CD4-positive, CD25-positive, alpha-beta regulatory T cell (primary cell): ENCODE measurements around the gene CCDC85C. TPM values are rescaled to one million over a fixed set of nuclear protein-coding genes. Genes with fewer than 3 reads are reported as not detected.

Experiments used
- ATAC-seq, 2 donors: fragments of 150-1000 bp; cut with Tn5 transposase; one replicate each; pipeline ENCODE4 v1.10.0; 2021; ENCODE audit warnings: low read depth in 2 of 2, moderate number of reproducible peaks in 2 of 2, moderate library complexity in 1 of 2
- DNase-seq, 3 donors: peaks; one replicate each; pipeline versions ENCODE4 v3.0.0 to v3.0.0-alpha.2; 2012 to 2022; ENCODE audit warnings: mixed read lengths in 1 of 3
- H3K27ac ChIP-seq: one replicate; pipeline ENCODE4 v1.7.0; 2013; ENCODE audit warnings: mild to moderate bottlenecking, low read length; ENCODE audit not compliant: insufficient read depth, poor library complexity, severe bottlenecking
- H3K27me3 ChIP-seq: one replicate; pipeline ENCODE4 v1.7.0; 2013; ENCODE audit warnings: low read length; ENCODE audit not compliant: control insufficient read depth, insufficient read depth
- H3K36me3 ChIP-seq: one replicate; pipeline ENCODE4 v1.7.0; 2013; ENCODE audit warnings: mild to moderate bottlenecking, low read length, moderate library complexity; ENCODE audit not compliant: control insufficient read depth, insufficient read depth
- H3K4me1 ChIP-seq: 2 replicates; pipeline ENCODE4 v1.7.0; 2013; ENCODE audit warnings: mild to moderate bottlenecking, low read length; ENCODE audit not compliant: insufficient read depth, control insufficient read depth, poor library complexity, severe bottlenecking
- H3K4me3 ChIP-seq: one replicate; pipeline ENCODE4 v1.7.0; 2013; ENCODE audit warnings: low read depth, mild to moderate bottlenecking, low read length, moderate library complexity
- H3K9me3 ChIP-seq, 2 experiments: 1 replicate in 1 of 2; 2 replicates in 1 of 2; pipeline ENCODE4 v1.7.0; 2013; ENCODE audit warnings: low read length in 2 of 2, mild to moderate bottlenecking in 1 of 2, moderate library complexity in 1 of 2; ENCODE audit not compliant: control insufficient read depth in 2 of 2
- H3K27ac Mint-ChIP-seq, 3 donors: one replicate each; pipeline ENCODE4 v1.8.0; 2020 to 2022; ENCODE audit warnings: mild to moderate bottlenecking in 3 of 3, mixed read lengths in 3 of 3, moderate library complexity in 2 of 3
- H3K27me3 Mint-ChIP-seq: one replicate; pipeline ENCODE4 v1.8.0; 2022; ENCODE audit warnings: mild to moderate bottlenecking, mixed read lengths
- H3K36me3 Mint-ChIP-seq: one replicate; pipeline ENCODE4 v1.8.0; 2020; ENCODE audit warnings: mixed read lengths
- H3K4me1 Mint-ChIP-seq, 4 donors: one replicate each; pipeline ENCODE4 v1.8.0; 2020 to 2022; ENCODE audit warnings: mixed read lengths in 4 of 4, mild to moderate bottlenecking in 1 of 4
- H3K4me3 Mint-ChIP-seq, 4 donors: one replicate each; pipeline ENCODE4 v1.8.0; 2020 to 2022; ENCODE audit warnings: mild to moderate bottlenecking in 4 of 4, mixed read lengths in 4 of 4, moderate library complexity in 3 of 4
- H3K9me3 Mint-ChIP-seq, 7 donors: one replicate each; pipeline ENCODE4 v1.8.0; 2020 to 2022; ENCODE audit warnings: mixed read lengths in 7 of 7, mild to moderate bottlenecking in 3 of 7, moderate library complexity in 2 of 7
- polyA plus RNA-seq, 4 donors: library from polyadenylated mRNA; unstranded; fragments of 300-500 nt; fragmentation: Illumina TruSeq; gene quantifications; one replicate each; pipeline ENCODE4 v1.2.3, GENCODE V29; 2021
- total RNA-seq: library from RNA; stranded (reverse); gene quantifications from one replicate; pipeline ENCODE4 v1.2.3, GENCODE V29; 2022

Gene CCDC85C
- total and polyA plus RNA-seq, 5 donors from 2014 or later = 0.62 to 6.3 (median 0.98) TPM

GRCh38 chr14:99450266-99450665 is 153.7 kb downstream of the CCDC85C start:
- Histone ChIP-seq H3K4me3 (no peak overlapping the region), H3K27me3 (no peaks in the 10 kb centered on the region), H3K36me3 (peaks cover 74% of the 10 kb centered on the region), H3K27ac (no peak overlapping the region), H3K9me3 (no peaks in the 10 kb centered on the region), H3K4me1 (no peaks in the 10 kb centered on the region)
- H3K4me3 Mint-ChIP-seq = no peak overlapping the region
- H3K9me3 Mint-ChIP-seq = no peaks in the 10 kb centered on the region
- ATAC-seq (no peak), DNase-seq (no peak)
- H3K36me3 Mint-ChIP-seq = peaks cover 43% of the 10 kb centered on the region
- no peaks in the 10 kb centered on the region for H3K27me3 Mint-ChIP-seq
- no peak overlapping the region for H3K27ac Mint-ChIP-seq
- peaks cover 0 to 10% (median 0%) of the 10 kb centered on the region in 4 donors for H3K4me1 Mint-ChIP-seq

Other genes with a start within 250 kb of the CCDC85C start
- 38.1 TPM for gene SETD3, start 123.3 kb downstream of the CCDC85C start, total RNA-seq
- gene SETD3, start 123.3 kb downstream of the CCDC85C start, polyA plus RNA-seq = 10 to 100 TPM; 26.5 to 35.2 (median 31.7) TPM
- 139 TPM for gene CCNK, start 122.8 kb downstream of the CCDC85C start, total RNA-seq
- gene CCNK, start 122.8 kb downstream of the CCDC85C start, polyA plus RNA-seq = 10 to 100 TPM in 3 of 4 donors, 1 to 10 TPM in 1; 8.8 to 23.9 (median 20.3) TPM
- not detected for gene HHIPL1, start 40.9 kb upstream of the CCDC85C start, total RNA-seq
- under 1 TPM in 1 of 4 donors, not detected in 3; 0.23 TPM for gene HHIPL1, start 40.9 kb upstream of the CCDC85C start, polyA plus RNA-seq
- not detected for gene CYP46A1, start 80.1 kb upstream of the CCDC85C start, total RNA-seq
- not detected for gene CYP46A1, start 80.1 kb upstream of the CCDC85C start, polyA plus RNA-seq
- not detected for gene EML1, start 189.2 kb upstream of the CCDC85C start, total RNA-seq
- gene EML1, start 189.2 kb upstream of the CCDC85C start, polyA plus RNA-seq = not detected